DMS79 treated with DMSO at 0.1 percent for 48 hours (cell line): Measurements from ENCODE around the gene AGAP2.

ENCODE experiments used
- DNase-seq: peaks from one replicate; lab custom pipeline; 2025; lab: John Stamatoyannopoulos, UW

The AGAP2 gene

GRCh38 chr12:57735952-57736740 lies 2.4 kb downstream of the AGAP2 start:
- DNase-seq: no peak

GRCh38 chr12:57735198-57735855 lies 3.2 kb downstream of the AGAP2 start:
- peak; percentile 17 for DNase-seq

GRCh38 chr12:57734591-57734990 lies 4.0 kb downstream of the AGAP2 start:
- DNase-seq: no peak

- no peak for DNase-seq
These were observed 4.6 kb downstream of the AGAP2 start for GRCh38 chr12:57733928-57734327.

- DNase-seq: no peak
These were observed 5.6 kb downstream of the AGAP2 start for GRCh38 chr12:57732726-57733593.

GRCh38 chr12:57732270-57732669 lies 6.3 kb downstream of the AGAP2 start:
- no peak for DNase-seq

GRCh38 chr12:57731411-57732080 lies 7.0 kb downstream of the AGAP2 start:
- DNase-seq: no peak

GRCh38 chr12:57730336-57731067 lies 8.0 kb downstream of the AGAP2 start:
- DNase-seq: no peak

- no peak for DNase-seq
These were observed 9.2 kb downstream of the AGAP2 start for GRCh38 chr12:57729321-57729844.

GRCh38 chr12:57727758-57728395 lies 10.7 kb downstream of the AGAP2 start:
- DNase-seq: no peak

- peak; percentile 17 for DNase-seq
These were observed 11.4 kb downstream of the AGAP2 start for GRCh38 chr12:57726884-57727757.

GRCh38 chr12:57726151-57726883 lies 12.2 kb downstream of the AGAP2 start:
- peak; percentile 63 for DNase-seq

- DNase-seq: no peak
These were observed 12.7 kb downstream of the AGAP2 start for GRCh38 chr12:57725851-57726150.

- no peak for DNase-seq
These were observed 13.4 kb downstream of the AGAP2 start for GRCh38 chr12:57724936-57725740.

- no peak for DNase-seq
These were observed 14.3 kb downstream of the AGAP2 start for GRCh38 chr12:57724003-57724935.

- DNase-seq: no peak
These were observed 14.9 kb downstream of the AGAP2 start for GRCh38 chr12:57723630-57723962.
